ENCODE results near the gene ENDOG. TPM values are rescaled to one million over a fixed set of nuclear protein-coding genes. Genes with fewer than 3 reads are reported as not detected.
"Not testable (repeated sequence)": the region's sequence is repeated elsewhere in the genome, so short reads cannot be mapped to it uniquely, and the experiment has no call there.

ENDOG gene
- total RNA-seq, 1 donor from 2014 or later: 17.8 TPM

- H3K27me3 Mint-ChIP-seq (ENCODE audit: low read depth, unreplicated experiment); H3K4me3 Mint-ChIP-seq (ENCODE audit: unreplicated experiment); H2AFZ ChIP-seq (ENCODE audit: low read depth, low read length); H3K9ac ChIP-seq (ENCODE audit: low read length); H3K4me1 ChIP-seq (ENCODE audit: insufficient read depth, low read length); FAIRE-seq; H3K4me1 Mint-ChIP-seq (ENCODE audit: low read depth, unreplicated experiment); H3K27ac Mint-ChIP-seq (ENCODE audit: unreplicated experiment); DNase-seq (ENCODE audit: low read depth); H3K9me3 ChIP-seq (ENCODE audit: insufficient read depth, low read depth, low read length); H3K27me3 ChIP-seq (ENCODE audit: insufficient read depth, low read length); H3K4me2 ChIP-seq (ENCODE audit: low read length); H3K4me3 ChIP-seq (ENCODE audit: insufficient read depth, low read depth, low read length); H4K20me1 ChIP-seq (ENCODE audit: insufficient read depth, low read length); H3K27ac ChIP-seq (ENCODE audit: low read depth, low read length); H3K36me3 ChIP-seq (ENCODE audit: insufficient read depth, low read length); H3K79me2 ChIP-seq (ENCODE audit: insufficient read depth, low read length): not testable (repeated sequence)
- Mint-ChIP-seq H3K36me3 (ENCODE audit: low read depth, unreplicated experiment) (peaks cover 19% of the 10 kb centered on the region), H3K9me3 (ENCODE audit: unreplicated experiment) (peaks cover 23% of the 10 kb centered on the region)
- TF ChIP-seq CTCF (IDR thresholded peaks at IDR 0.05; ENCODE audit: insufficient read depth, low read depth, low read length): peak; percentile 41
Observed at GRCh38 chr9:128851779-128852600, 33.7 kb downstream of the ENDOG start.

GRCh38 chr9:128852646-128853045, 34.3 kb downstream of the ENDOG start:
- H3K4me1 ChIP-seq (ENCODE audit: insufficient read depth, low read length); H3K4me2 ChIP-seq (ENCODE audit: low read length); H3K27me3 Mint-ChIP-seq (ENCODE audit: low read depth, unreplicated experiment); H3K9me3 ChIP-seq (ENCODE audit: insufficient read depth, low read depth, low read length); DNase-seq (ENCODE audit: low read depth); H4K20me1 ChIP-seq (ENCODE audit: insufficient read depth, low read length); H3K4me3 Mint-ChIP-seq (ENCODE audit: unreplicated experiment); H3K9ac ChIP-seq (ENCODE audit: low read length); H3K27ac ChIP-seq (ENCODE audit: low read depth, low read length); H3K36me3 ChIP-seq (ENCODE audit: insufficient read depth, low read length); H2AFZ ChIP-seq (ENCODE audit: low read depth, low read length); H3K27ac Mint-ChIP-seq (ENCODE audit: unreplicated experiment); H3K27me3 ChIP-seq (ENCODE audit: insufficient read depth, low read length); H3K4me1 Mint-ChIP-seq (ENCODE audit: low read depth, unreplicated experiment); H3K79me2 ChIP-seq (ENCODE audit: insufficient read depth, low read length); H3K4me3 ChIP-seq (ENCODE audit: insufficient read depth, low read depth, low read length); FAIRE-seq: not testable (repeated sequence)
- Mint-ChIP-seq H3K9me3 (ENCODE audit: unreplicated experiment) (peaks cover 21% of the 10 kb centered on the region), H3K36me3 (ENCODE audit: low read depth, unreplicated experiment) (peaks cover 18% of the 10 kb centered on the region)

GRCh38 chr9:128854454-128854853, 36.2 kb downstream of the ENDOG start:
- peaks cover 17% of the 10 kb centered on the region for H3K9me3 Mint-ChIP-seq (ENCODE audit: unreplicated experiment)
- H3K36me3 ChIP-seq (ENCODE audit: insufficient read depth, low read length); H3K27me3 ChIP-seq (ENCODE audit: insufficient read depth, low read length); H3K4me1 ChIP-seq (ENCODE audit: insufficient read depth, low read length); H3K9me3 ChIP-seq (ENCODE audit: insufficient read depth, low read depth, low read length); H3K4me1 Mint-ChIP-seq (ENCODE audit: low read depth, unreplicated experiment); H4K20me1 ChIP-seq (ENCODE audit: insufficient read depth, low read length); H3K4me3 Mint-ChIP-seq (ENCODE audit: unreplicated experiment); H2AFZ ChIP-seq (ENCODE audit: low read depth, low read length); H3K27me3 Mint-ChIP-seq (ENCODE audit: low read depth, unreplicated experiment); H3K27ac Mint-ChIP-seq (ENCODE audit: unreplicated experiment); H3K4me2 ChIP-seq (ENCODE audit: low read length); H3K4me3 ChIP-seq (ENCODE audit: insufficient read depth, low read depth, low read length); H3K79me2 ChIP-seq (ENCODE audit: insufficient read depth, low read length); H3K27ac ChIP-seq (ENCODE audit: low read depth, low read length); FAIRE-seq; DNase-seq (ENCODE audit: low read depth); H3K9ac ChIP-seq (ENCODE audit: low read length): not testable (repeated sequence)
- H3K36me3 Mint-ChIP-seq (ENCODE audit: low read depth, unreplicated experiment): peaks cover 14% of the 10 kb centered on the region

GRCh38 chr9:128858476-128858875, 40.2 kb downstream of the ENDOG start:
- not testable (repeated sequence) for H3K4me2 ChIP-seq (ENCODE audit: low read length); H3K4me1 Mint-ChIP-seq (ENCODE audit: low read depth, unreplicated experiment); H4K20me1 ChIP-seq (ENCODE audit: insufficient read depth, low read length); H3K4me3 Mint-ChIP-seq (ENCODE audit: unreplicated experiment); H3K79me2 ChIP-seq (ENCODE audit: insufficient read depth, low read length); H3K9me3 ChIP-seq (ENCODE audit: insufficient read depth, low read depth, low read length); H3K9me3 Mint-ChIP-seq (ENCODE audit: unreplicated experiment); H2AFZ ChIP-seq (ENCODE audit: low read depth, low read length); H3K36me3 Mint-ChIP-seq (ENCODE audit: low read depth, unreplicated experiment); FAIRE-seq; H3K9ac ChIP-seq (ENCODE audit: low read length); H3K27me3 Mint-ChIP-seq (ENCODE audit: low read depth, unreplicated experiment); H3K27me3 ChIP-seq (ENCODE audit: insufficient read depth, low read length); DNase-seq (ENCODE audit: low read depth); H3K27ac ChIP-seq (ENCODE audit: low read depth, low read length); H3K4me3 ChIP-seq (ENCODE audit: insufficient read depth, low read depth, low read length); H3K4me1 ChIP-seq (ENCODE audit: insufficient read depth, low read length); H3K27ac Mint-ChIP-seq (ENCODE audit: unreplicated experiment); H3K36me3 ChIP-seq (ENCODE audit: insufficient read depth, low read length)

Measured in astrocyte (in vitro differentiated cells and primary cell).